Esophagus mucosa (tissue), 1 donor: Measurements from ENCODE around the gene TMEM203. TPM values are rescaled to one million over a fixed set of nuclear protein-coding genes. Genes with fewer than 3 reads are reported as not detected.

Source experiments
- ATAC-seq: fragments of 200-7000 bp; cut with Tn5 transposase; one replicate; pipeline ENCODE4 v1.9.1; 2020
- total RNA-seq: library from RNA; stranded (reverse); gene quantifications from one replicate; pipeline ENCODE4 v1.2.4, GENCODE V29; 2023
- donor health status: DM: yes; HTN: yes; CAD: no.

TMEM203 gene
- total RNA-seq, 1 donor from 2014 or later, result 24.8 TPM

- ATAC-seq, result peak; percentile 47
Measured at GRCh38 chr9:137176302-137177182, 28.9 kb downstream of the TMEM203 start.

DNA sequence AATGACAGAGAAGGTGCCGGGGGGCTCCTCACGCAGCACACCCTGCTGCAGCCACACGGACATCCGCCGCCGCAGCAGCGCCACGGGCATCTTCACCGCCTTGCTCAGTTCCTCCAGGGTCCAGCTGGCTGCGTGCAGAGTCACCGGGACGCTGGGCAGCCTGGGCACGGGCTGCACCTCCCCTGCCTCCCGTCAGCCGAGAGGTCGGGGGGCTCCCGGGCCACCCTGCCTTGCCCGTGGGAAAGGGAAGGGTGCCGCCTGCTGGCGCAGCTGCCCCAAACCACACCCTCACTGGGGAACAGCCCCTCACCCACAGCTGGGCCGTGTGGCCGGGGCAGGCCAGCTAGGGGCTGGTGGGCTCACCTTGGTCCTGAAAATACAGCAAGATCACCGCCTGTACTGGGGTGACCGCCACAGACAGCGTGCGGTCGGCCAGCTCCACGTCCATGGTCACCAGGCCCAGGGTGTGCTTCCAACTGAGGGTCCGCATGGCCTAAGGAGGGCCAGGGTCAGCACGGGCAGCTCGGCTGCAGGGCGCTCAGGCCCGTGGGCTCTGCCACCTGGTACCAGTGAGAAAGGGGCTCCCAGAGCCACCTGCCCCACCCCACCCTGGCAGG is 30.0 kb downstream of the TMEM203 start:
- no peak for ATAC-seq

DNA sequence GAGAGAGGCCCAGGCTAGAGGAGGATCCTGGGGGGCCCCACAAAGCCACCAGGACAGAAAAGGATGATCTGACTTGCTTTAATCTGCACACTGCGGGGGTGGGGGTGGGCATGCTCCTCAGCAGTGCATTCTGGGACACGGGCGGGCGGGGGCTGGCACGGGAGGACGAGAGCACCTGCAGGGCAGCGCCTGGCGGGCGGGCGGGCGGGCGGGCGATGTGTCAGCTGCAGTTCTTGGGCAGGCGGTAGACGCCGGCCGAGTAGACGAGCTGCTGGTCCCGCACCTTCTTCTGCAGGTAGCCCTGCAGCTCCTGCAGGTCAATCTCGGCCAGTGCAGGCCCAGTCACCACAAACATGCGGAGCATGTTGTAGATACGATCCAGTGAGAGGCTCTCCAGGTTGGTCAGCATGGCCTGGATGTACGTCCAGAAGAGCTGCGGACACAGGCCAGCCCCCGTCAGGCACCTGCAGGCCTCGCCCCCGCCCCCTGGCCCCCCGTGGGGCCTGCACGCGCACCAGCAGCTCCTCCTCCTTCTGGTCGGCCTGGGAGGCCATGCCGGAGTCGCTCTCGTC is 30.6 kb downstream of the TMEM203 start:
- peak; percentile 2 for ATAC-seq

DNA sequence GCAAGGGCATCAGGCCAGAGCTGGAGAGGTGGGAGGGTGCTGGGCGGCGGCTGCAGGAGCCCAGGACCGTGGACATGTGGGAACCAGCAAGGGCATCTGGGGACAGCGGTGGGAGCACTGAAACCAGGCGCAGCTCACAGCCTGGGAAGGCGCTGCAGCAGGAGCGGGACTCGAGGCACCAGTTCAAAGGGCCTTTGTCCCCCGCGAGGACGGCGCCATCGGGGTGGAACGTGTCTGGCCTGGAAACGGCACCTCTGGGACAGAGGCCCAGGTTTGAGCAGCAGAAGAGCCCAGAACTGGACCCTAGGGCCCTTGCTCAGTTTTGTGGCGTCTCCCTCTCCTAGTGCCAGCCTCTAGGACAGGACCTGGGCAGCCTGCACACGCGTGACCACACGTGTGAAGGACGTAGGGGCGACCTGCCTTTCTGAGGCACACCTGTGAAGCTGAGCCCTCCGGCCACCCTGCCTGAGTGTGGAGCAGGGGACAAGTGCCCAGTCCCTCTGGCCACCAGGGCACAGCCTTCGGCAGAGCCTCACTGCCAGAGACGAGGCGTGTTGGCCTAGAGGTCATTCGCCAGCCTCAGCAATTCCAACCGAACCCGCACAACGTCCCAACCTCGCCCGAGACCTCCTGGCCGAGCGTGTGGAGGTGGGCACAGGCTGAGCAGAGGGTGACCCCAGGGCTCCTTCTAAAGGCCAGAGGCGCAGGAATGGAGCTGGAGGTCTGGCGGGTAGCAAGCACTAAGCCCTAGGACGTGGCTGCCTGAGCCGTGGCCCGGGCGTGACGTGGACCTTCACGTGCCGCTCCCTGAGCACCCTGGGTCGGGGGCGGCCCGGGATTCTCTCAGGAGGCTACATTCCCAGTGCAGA is 31.4 kb downstream of the TMEM203 start:
- no peak for ATAC-seq

GRCh38 chr9:137172901-137173795 is 32.3 kb downstream of the TMEM203 start:
- peak; percentile 38 for ATAC-seq

GRCh38 chr9:137171149-137171900 is 34.1 kb downstream of the TMEM203 start:
- no peak for ATAC-seq

DNA sequence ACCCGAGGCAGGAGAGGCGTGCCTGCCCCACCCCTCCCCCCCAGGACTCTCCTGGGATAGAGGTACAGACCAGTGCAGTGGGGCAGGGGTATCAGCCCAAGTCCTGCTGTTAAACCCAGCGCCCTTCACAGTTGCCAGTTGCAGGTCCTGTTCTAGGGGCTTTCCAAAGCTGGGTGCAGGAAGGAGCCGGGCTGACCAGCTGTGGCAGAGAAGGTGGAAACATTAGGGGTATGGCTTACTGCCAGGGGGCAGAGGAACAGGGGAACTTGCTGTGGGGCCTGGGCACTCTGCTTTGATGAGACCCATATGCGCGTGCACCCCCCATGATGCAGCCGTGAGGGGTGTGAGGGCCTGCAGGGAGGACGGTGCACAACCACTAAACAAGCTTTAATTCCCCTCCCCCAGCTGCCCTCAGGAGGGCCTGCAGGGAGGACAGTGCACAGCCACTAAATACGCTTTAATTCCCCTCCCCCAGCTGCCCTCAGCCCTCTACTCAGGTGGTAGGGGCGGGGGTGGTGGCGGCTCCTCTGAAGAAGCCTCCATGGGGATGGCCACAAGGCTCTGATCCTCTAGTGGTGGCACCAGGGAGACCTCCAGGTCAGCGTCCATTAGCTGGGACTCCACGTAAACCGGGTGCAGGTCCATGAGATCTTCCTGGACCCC is 34.8 kb downstream of the TMEM203 start:
- ATAC-seq, result no peak

GRCh38 chr9:137169896-137170358 is 35.5 kb downstream of the TMEM203 start, which contains the start of gene LRRC26:
Gene LRRC26, minus strand, starts transcription at chr9:137170051. Its CDS starts 108 bp downstream, at chr9:137169943.
- ATAC-seq, result no peak

GRCh38 chr9:137168904-137169856 is 36.3 kb downstream of the TMEM203 start:
- peak; percentile 40 for ATAC-seq

DNA sequence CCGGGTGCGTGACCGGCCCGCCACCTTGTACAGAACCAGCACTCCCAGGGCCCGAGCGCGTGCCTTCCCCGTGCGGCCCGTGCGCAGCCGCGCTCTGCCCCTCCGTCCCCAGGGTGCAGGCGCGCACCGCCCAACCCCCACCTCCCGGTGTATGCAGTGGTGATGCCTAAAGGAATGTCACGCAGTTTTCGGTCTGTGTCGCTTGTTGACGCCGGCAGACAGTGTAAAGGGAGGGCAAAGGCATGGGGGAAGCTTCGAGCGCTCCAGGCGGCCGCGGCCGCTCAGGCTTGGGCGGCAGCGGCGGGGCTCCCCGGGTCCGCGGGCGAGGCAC is 36.9 kb downstream of the TMEM203 start:
- ATAC-seq, result no peak

GRCh38 chr9:137167747-137168572 is 37.5 kb downstream of the TMEM203 start:
- peak; percentile 5 for ATAC-seq

DNA sequence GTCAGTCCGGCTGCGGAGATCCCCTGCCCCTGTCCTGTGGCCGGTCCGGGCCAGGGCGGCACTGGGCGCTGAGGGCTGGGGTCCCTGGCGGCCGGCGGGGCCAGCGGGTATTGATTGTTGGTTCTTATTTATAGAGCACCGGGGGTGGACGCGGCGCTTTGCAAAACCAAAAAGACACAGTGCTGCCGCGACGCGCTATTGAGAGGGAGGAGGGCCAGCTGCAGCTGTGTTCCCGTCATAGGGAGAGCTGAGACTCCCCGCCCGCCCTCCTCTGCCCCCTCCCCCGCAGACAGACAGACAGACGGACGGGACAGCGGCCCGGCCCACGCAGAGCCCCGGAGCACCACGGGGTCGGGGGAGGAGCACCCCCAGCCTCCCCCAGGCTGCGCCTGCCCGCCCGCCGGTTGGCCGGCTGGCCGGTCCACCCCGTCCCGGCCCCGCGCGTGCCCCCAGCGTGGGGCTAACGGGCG is 38.1 kb downstream of the TMEM203 start:
- ATAC-seq, result no peak

DNA sequence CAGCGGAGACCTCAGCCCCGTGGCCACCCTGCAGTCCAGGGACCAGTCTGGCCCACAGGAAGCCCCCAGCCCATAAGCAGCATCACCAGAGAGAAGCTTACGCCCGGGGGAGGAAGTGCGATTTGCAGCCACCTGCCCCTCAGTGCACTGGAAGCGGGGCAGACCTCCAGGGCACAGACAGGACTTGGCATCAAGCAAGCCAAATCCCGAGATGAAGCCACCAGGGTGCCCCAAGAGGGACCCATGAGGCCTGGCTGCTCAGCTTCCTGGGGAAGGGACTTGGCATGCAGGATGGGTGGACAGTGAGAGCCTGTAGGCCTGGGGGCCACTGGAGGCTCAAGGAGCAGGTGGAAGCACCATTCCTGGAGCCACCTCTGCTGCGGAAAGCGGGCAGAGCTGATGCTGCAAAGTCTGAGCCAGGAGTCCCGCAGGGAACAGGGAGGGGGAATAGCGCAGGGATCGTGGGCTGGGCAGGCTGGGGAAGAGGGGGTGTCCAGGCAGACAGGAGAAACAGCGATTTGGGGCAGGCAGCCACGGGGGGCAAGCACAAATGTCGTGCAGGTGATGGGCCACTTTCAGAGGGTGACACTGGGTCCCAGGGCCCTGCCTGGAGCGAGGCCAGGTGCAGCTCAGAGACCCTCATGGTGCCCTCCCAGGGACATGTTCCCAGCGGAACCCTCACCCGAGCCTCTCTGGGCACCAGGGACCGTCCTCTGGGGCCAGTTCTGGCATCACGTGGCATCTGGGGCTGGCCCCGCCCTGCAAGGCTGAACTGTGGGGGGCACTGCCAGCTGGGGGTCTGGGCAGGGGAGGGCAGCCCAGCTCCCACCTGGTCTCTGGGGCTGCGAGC is 38.8 kb downstream of the TMEM203 start:
- ATAC-seq, result no peak

GRCh38 chr9:137165250-137165836 is 40.1 kb downstream of the TMEM203 start:
- no peak for ATAC-seq

DNA sequence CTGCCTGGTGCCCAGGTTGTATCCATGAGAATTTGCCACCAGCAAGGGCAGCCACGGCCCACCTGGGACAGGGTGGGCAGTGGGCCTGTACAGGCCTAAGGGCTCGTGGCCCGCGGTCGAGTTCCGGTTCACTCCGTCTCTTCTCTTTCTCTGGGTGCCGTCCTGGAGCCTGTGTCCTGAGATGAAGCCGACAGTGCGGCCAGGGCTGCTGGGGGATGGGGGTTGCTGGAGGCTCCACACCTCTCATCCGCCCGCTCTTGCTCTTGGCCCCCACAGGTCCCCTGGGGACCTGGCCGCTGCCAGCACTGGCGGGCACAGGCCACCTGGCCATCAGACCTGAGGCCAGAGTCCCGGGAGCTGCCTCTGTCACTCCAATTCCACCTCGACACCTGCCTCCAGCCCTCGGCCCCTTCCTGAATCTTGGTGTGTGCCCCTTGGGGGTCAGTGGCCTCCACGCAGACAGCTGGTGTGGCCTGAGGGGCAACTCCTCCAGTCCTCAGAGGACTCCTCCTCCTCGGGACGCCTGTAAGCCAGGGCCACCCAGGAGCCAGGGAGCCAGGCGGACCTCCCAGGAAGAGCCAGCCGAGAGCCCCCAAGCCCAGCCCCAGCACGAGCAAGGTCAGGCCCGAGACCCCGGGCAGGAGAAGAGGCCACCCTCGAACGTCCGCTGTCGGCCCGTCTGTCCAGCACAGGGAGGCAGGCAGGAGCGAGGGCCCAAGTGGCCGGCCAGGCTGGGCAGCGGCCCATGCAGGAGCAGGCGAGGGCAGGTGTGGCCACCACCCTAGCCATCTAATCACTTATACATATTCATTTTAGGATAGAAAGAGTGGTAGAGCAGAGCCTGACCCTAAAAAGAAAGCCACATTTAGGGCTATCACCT is 40.8 kb downstream of the TMEM203 start:
- no peak for ATAC-seq
